ENCODE results near the gene POU6F1. TPM values are rescaled to one million over a fixed set of nuclear protein-coding genes. Genes with fewer than 3 reads are reported as not detected.
"Not testable (repeated sequence)": the region's sequence is repeated elsewhere in the genome, so short reads cannot be mapped to it uniquely, and the experiment has no call there.

Gene POU6F1
- 6.7 and 13.2 TPM in 2 replicates for total RNA-seq

GRCh38 chr12:51217968-51218606 is at the start of gene POU6F1:
Gene POU6F1, minus strand, starts transcription at chr12:51218062. Its CDS starts 11,226 bp downstream, at chr12:51206836.
- DNase-seq (ENCODE audit: extremely low read depth, low read depth, low spot score), result no peak

- no peak for DNase-seq (ENCODE audit: extremely low read depth, low read depth, low spot score)
These were observed 47.2 kb upstream of the POU6F1 start for GRCh38 chr12:51265024-51265423.

GRCh38 chr12:51264297-51264696 is 46.4 kb upstream of the POU6F1 start:
- no peak for DNase-seq (ENCODE audit: extremely low read depth, low read depth, low spot score)

- no peak for DNase-seq (ENCODE audit: extremely low read depth, low read depth, low spot score)
These were observed 45.5 kb upstream of the POU6F1 start for GRCh38 chr12:51263341-51263740.

- no peak for DNase-seq (ENCODE audit: extremely low read depth, low read depth, low spot score)
These were observed 44.9 kb upstream of the POU6F1 start for GRCh38 chr12:51262758-51263177.

- DNase-seq (ENCODE audit: extremely low read depth, low read depth, low spot score), result not testable (repeated sequence)
These were observed 41.7 kb upstream of the POU6F1 start for GRCh38 chr12:51259600-51259999.

- DNase-seq (ENCODE audit: extremely low read depth, low read depth, low spot score), result no peak
These were observed 36.7 kb upstream of the POU6F1 start for GRCh38 chr12:51254536-51254935.

GRCh38 chr12:51253276-51253675 is 35.4 kb upstream of the POU6F1 start:
- DNase-seq (ENCODE audit: extremely low read depth, low read depth, low spot score), result no peak

- DNase-seq (ENCODE audit: extremely low read depth, low read depth, low spot score), result no peak
These were observed 29.8 kb upstream of the POU6F1 start for GRCh38 chr12:51247523-51248206.

- DNase-seq (ENCODE audit: extremely low read depth, low read depth, low spot score), result no peak
These were observed 28.5 kb upstream of the POU6F1 start for GRCh38 chr12:51246254-51246853.

- no peak for DNase-seq (ENCODE audit: extremely low read depth, low read depth, low spot score)
These were observed 27.8 kb upstream of the POU6F1 start for GRCh38 chr12:51245476-51246253.

GRCh38 chr12:51244269-51244668 is 26.4 kb upstream of the POU6F1 start:
- DNase-seq (ENCODE audit: extremely low read depth, low read depth, low spot score), result no peak

- DNase-seq (ENCODE audit: extremely low read depth, low read depth, low spot score), result no peak
These were observed 25.0 kb upstream of the POU6F1 start for GRCh38 chr12:51242876-51243275.

GRCh38 chr12:51242120-51242519 is 24.3 kb upstream of the POU6F1 start:
- DNase-seq (ENCODE audit: extremely low read depth, low read depth, low spot score), result no peak

- no peak for DNase-seq (ENCODE audit: extremely low read depth, low read depth, low spot score)
These were observed 23.1 kb upstream of the POU6F1 start for GRCh38 chr12:51240971-51241370.

- no peak for DNase-seq (ENCODE audit: extremely low read depth, low read depth, low spot score)
These were observed 20.9 kb upstream of the POU6F1 start, which contains the start of gene DAZAP2 for GRCh38 chr12:51238510-51239334. Gene DAZAP2, plus strand, starts transcription at chr12:51238826. Its CDS starts 82 bp downstream, at chr12:51238908.

- no peak for DNase-seq (ENCODE audit: extremely low read depth, low read depth, low spot score)
These were observed 20.2 kb upstream of the POU6F1 start for GRCh38 chr12:51238037-51238509.

- DNase-seq (ENCODE audit: extremely low read depth, low read depth, low spot score), result no peak
These were observed 16.7 kb upstream of the POU6F1 start for GRCh38 chr12:51234530-51234929.

GRCh38 chr12:51232642-51233041 is 14.8 kb upstream of the POU6F1 start:
- no peak for DNase-seq (ENCODE audit: extremely low read depth, low read depth, low spot score)

All from glomerular endothelial cell (primary cell).